HG03520 (cell line): ENCODE measurements around the gene IRF3.

Source experiments
- ATAC-seq: cut with Tn5 transposase; IDR thresholded peaks from one replicate; pipeline ENCODE4 v1.9.1; 2021; ENCODE audit warnings: mild to moderate bottlenecking, moderate library complexity; ENCODE audit not compliant: unreplicated experiment

The IRF3 gene

GRCh38 chr19:49687566-49688316, 22.1 kb upstream of the IRF3 start:
- ATAC-seq: no peak

- no peak for ATAC-seq
These were observed 21.5 kb upstream of the IRF3 start for GRCh38 chr19:49687150-49687549.

GRCh38 chr19:49686503-49687088, 20.9 kb upstream of the IRF3 start:
- no peak for ATAC-seq

GRCh38 chr19:49685845-49686332, 20.2 kb upstream of the IRF3 start:
- no peak for ATAC-seq

GRCh38 chr19:49684983-49685553, 19.4 kb upstream of the IRF3 start:
- no peak for ATAC-seq

- no peak for ATAC-seq
These were observed 18.8 kb upstream of the IRF3 start for GRCh38 chr19:49684251-49684982.

- no peak for ATAC-seq
These were observed 18.2 kb upstream of the IRF3 start for GRCh38 chr19:49683814-49684250.

GRCh38 chr19:49682274-49682673, 16.6 kb upstream of the IRF3 start:
- no peak for ATAC-seq

- no peak for ATAC-seq
These were observed 16.2 kb upstream of the IRF3 start for GRCh38 chr19:49681830-49682229.

- ATAC-seq: no peak
These were observed 15.0 kb upstream of the IRF3 start for GRCh38 chr19:49680421-49681351.

- ATAC-seq: no peak
These were observed 14.2 kb upstream of the IRF3 start for GRCh38 chr19:49679771-49680413.

GRCh38 chr19:49678985-49679770, 13.5 kb upstream of the IRF3 start:
- no peak for ATAC-seq

- no peak for ATAC-seq
These were observed 12.4 kb upstream of the IRF3 start for GRCh38 chr19:49677901-49678674.

GRCh38 chr19:49677231-49677900, 11.7 kb upstream of the IRF3 start, which contains the start of gene PRMT1:
Gene PRMT1 (plus strand): TSS chr19:49677271. CDS start chr19:49677281, 10 bp downstream.
- ATAC-seq: no peak

GRCh38 chr19:49676784-49677230, 11.2 kb upstream of the IRF3 start:
- ATAC-seq: peak; percentile 62

- ATAC-seq: peak; percentile 17
These were observed 10.6 kb upstream of the IRF3 start for GRCh38 chr19:49676136-49676783.
